K562 (cell line): ENCODE data around the gene DCAF5. TPM values are rescaled to one million over a fixed set of nuclear protein-coding genes. Genes with fewer than 3 reads are reported as not detected.

Experiments
- ATAC-seq: fragments of 200-7000 bp; cut with Tn5 transposase; 3 replicates; pipeline ENCODE4 v1.9.1; 2020; ENCODE audit warnings: moderate library complexity
- BruUV-seq: library from RNA; stranded (reverse); fragments of 400-500 nt; replicated peaks from 2 replicates; lab custom pipeline; 2021; lab: Mats Ljungman, UMichigan
- CTCF ChIA-PET: fragments of 300-600 bp; formaldehyde crosslinking; extraction: SDS; loops from one replicate; lab custom pipeline; 2021; ENCODE audit warnings: low intra/inter-chr PET ratio; lab: Yijun Ruan, JAX
- POLR2A ChIA-PET: fragments of 300-600, 350-650 bp; sonication (Branson Sonifier 250); formaldehyde crosslinking; extraction: SDS; loops from one replicate; lab custom pipeline; 2021; ENCODE audit warnings: antibody characterized with exemption, inconsistent platforms; lab: Yijun Ruan, JAX
- DNase-seq, 4 experiments: peaks; one replicate each; pipeline versions ENCODE4 v3.0.0 to v3.0.0-alpha.2; 2011 to 2018; ENCODE audit warnings: low spot score in 3 of 4, mixed read lengths in 3 of 4; ENCODE audit errors: extremely low read depth in 1 of 4
- FAIRE-seq: peaks from 2 replicates; lab custom pipeline; 2011; peaks lifted over from hg19 to GRCh38; lab: Jason Lieb, UNC
- H2AFZ ChIP-seq: 2 replicates; pipeline ENCODE4 v1.6.0; 2011; ENCODE audit warnings: low read depth, low read length, control low read depth, inconsistent platforms
- H3K27ac ChIP-seq: fragments of 200-600 bp; 3 replicates; pipeline ENCODE4 v1.8.0; 2011; ENCODE audit warnings: low read depth, mild to moderate bottlenecking, control low read depth, inconsistent platforms, low read length, moderate library complexity, mixed read lengths; ENCODE audit errors: extremely low read depth
- H3K27me3 ChIP-seq, 2 experiments: fragments of 300-600 bp in 1 of 2; 2 replicates in 1 of 2; 3 replicates in 1 of 2; pipeline versions ENCODE4 v1.6.0 to v1.8.0; 2011; ENCODE audit warnings: inconsistent platforms in 2 of 2, low read length in 2 of 2, mild to moderate bottlenecking in 1 of 2, mixed read lengths in 1 of 2, moderate library complexity in 1 of 2; ENCODE audit not compliant: control insufficient read depth in 2 of 2, insufficient read depth in 2 of 2
- H3K36me3 ChIP-seq: fragments of 300-600 bp; 3 replicates; pipeline ENCODE4 v1.8.0; 2011; ENCODE audit warnings: mild to moderate bottlenecking, low read length, inconsistent platforms; ENCODE audit not compliant: control insufficient read depth, insufficient read depth
- H3K4me1 ChIP-seq, 2 experiments: fragments of 200-600 bp in 1 of 2; replicated peaks in 1 of 2; 2 replicates in 1 of 2; 3 replicates in 1 of 2; pipeline versions ENCODE4 v1.5.1 to v1.8.0; 2011; ENCODE audit warnings: inconsistent platforms in 2 of 2, low read length in 2 of 2, mild to moderate bottlenecking in 1 of 2, mixed read lengths in 1 of 2, moderate library complexity in 1 of 2; ENCODE audit not compliant: control insufficient read depth in 2 of 2, insufficient read depth in 2 of 2
- H3K4me2 ChIP-seq: 2 replicates; pipeline ENCODE4 v1.6.1; 2011; ENCODE audit warnings: low read length, control low read depth, inconsistent platforms, mixed read lengths; ENCODE audit not compliant: insufficient read depth
- H3K4me3 ChIP-seq: fragments of 200-600 bp; sonication (generic), shearing (Covaris generic); 2 replicates; pipeline ENCODE4 v1.5.1; 2016; ENCODE audit warnings: control low read depth, inconsistent platforms
- H3K79me2 ChIP-seq: fragments of 200-600 bp; 3 replicates; pipeline ENCODE4 v1.8.0; 2011; ENCODE audit warnings: low read length, inconsistent platforms; ENCODE audit not compliant: control insufficient read depth, insufficient read depth
- H3K9ac ChIP-seq, 2 experiments: 2 replicates each; pipeline versions ENCODE4 v1.6.0 to v1.6.1; 2011; ENCODE audit warnings: low read depth in 2 of 2, low read length in 2 of 2, control low read depth in 1 of 2, inconsistent platforms in 1 of 2, mild to moderate bottlenecking in 1 of 2, mixed read lengths in 1 of 2; ENCODE audit not compliant: insufficient read depth in 1 of 2
- H3K9me1 ChIP-seq: one replicate; pipeline ENCODE4 v1.6.0; 2011; ENCODE audit warnings: inconsistent platforms, mild to moderate bottlenecking, low read length, moderate library complexity; ENCODE audit not compliant: control insufficient read depth, insufficient read depth
- H3K9me3 ChIP-seq: replicated peaks from 2 replicates; pipeline ENCODE4 v1.5.1; 2011; ENCODE audit warnings: low read depth, low read length, inconsistent platforms; ENCODE audit not compliant: control insufficient read depth, insufficient read depth
- H4K20me1 ChIP-seq: replicated peaks from 2 replicates; pipeline ENCODE4 v1.6.1; 2011; ENCODE audit warnings: low read length, inconsistent platforms, mixed read lengths; ENCODE audit not compliant: control insufficient read depth, insufficient read depth
- NCOA2 ChIP-seq, 2 experiments: fragments of 450-650 bp; IDR thresholded peaks; 2 replicates each; pipeline ENCODE4 v1.6.1; 2018; ENCODE audit warnings: mild to moderate bottlenecking in 2 of 2, moderate library complexity in 1 of 2; ENCODE audit not compliant: partially characterized antibody in 2 of 2
- SPI1 ChIP-seq: IDR thresholded peaks from 2 replicates; pipeline ENCODE4 v1.6.1; 2011; ENCODE audit warnings: low read depth, low read length, control low read depth, borderline replicate concordance
- WGBS: fragments of 100-300 bp; shearing (Covaris generic); methylation state at CpG from one replicate; pipeline ENCODE4 v1.1.6; 2016; ENCODE audit warnings: low coverage, mixed read lengths; ENCODE audit not compliant: insufficient coverage; ENCODE audit errors: missing lambda C conversion rate; 5-methylcytosine and 5-hydroxymethylcytosine counted together
- in situ Hi-C: fragments of 300-500 bp; cut with MboI; formaldehyde crosslinking; loops from 4 replicates; pipeline ENCODE4 v1.15.0; 2018; ENCODE audit warnings: inconsistent platforms, mixed read lengths
- intact Hi-C: fragments of 100-400 bp; cut with micrococcal nuclease; formaldehyde crosslinking; loops from 2 replicates; pipeline ENCODE4 v1.14.2; 2022
- polyA plus RNA-seq, 8 experiments: library from polyadenylated mRNA; depleted of rRNA in 4 of 8; stranded (reverse) in 5 of 8; unstranded in 3 of 8; fragments of >200 nt; fragmentation: Nextera tagmentation in 2 of 8; fragmentation: Illumina TruSeq in 1 of 8; extraction: Ambion mirVana in 2 of 8; extraction: Trizol in 1 of 8; gene quantifications; 2 replicates each; pipeline versions ENCODE4 v1.2.1 to v1.2.3, GENCODE V29; 2011 to 2014; ENCODE audit warnings: inconsistent platforms in 1 of 8, missing spikeins in 1 of 8
- total RNA-seq, 7 experiments: library from RNA; depleted of rRNA in 6 of 7; stranded (reverse); fragments of >200 nt in 6 of 7; fragmentation: Illumina TruSeq in 2 of 7; extraction: Trizol in 2 of 7; gene quantifications; 2 replicates each; pipeline versions ENCODE4 v1.2.1 to v1.2.3, GENCODE V29; 2011 to 2021; ENCODE audit warnings: low replicate concordance in 1 of 7
- TF ChIP-seq, protein P1 (sequence below): fragments of 250-450 bp; sonication (Bioruptor Pico); IDR thresholded peaks from 2 replicates; pipeline ENCODE4 v1.9.0; 2021; ENCODE audit warnings: mild to moderate bottlenecking, inconsistent platforms

Gene DCAF5
- total and polyA plus RNA-seq, 9 of the 15 experiments (the other 6 are each of a cell fraction or from before 2014, with no cell fraction given), result 5.6 to 24.1 (median 12.7) TPM

DNA sequence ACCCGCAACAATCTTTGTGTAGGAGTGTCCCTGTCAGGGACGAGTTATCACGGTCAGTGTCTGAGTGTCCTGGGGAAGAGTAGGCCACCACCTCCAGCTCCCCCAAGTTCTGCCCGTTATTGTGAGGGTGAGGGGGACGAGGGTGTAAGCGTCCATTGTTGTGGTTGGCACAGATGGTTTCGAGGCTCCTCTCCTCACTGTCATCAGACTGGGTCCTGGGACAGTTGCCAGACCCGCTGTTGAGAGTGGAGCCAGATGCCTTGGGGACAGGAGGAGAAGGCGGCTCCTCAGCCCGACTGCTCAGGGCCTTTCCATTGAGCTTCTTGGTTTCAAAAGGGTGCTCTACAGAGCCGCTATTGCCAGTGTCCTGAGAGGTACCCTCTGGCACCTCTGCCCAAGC, 98.9 kb downstream of the DCAF5 start (continued):
- TF ChIP-seq, protein P1, sequence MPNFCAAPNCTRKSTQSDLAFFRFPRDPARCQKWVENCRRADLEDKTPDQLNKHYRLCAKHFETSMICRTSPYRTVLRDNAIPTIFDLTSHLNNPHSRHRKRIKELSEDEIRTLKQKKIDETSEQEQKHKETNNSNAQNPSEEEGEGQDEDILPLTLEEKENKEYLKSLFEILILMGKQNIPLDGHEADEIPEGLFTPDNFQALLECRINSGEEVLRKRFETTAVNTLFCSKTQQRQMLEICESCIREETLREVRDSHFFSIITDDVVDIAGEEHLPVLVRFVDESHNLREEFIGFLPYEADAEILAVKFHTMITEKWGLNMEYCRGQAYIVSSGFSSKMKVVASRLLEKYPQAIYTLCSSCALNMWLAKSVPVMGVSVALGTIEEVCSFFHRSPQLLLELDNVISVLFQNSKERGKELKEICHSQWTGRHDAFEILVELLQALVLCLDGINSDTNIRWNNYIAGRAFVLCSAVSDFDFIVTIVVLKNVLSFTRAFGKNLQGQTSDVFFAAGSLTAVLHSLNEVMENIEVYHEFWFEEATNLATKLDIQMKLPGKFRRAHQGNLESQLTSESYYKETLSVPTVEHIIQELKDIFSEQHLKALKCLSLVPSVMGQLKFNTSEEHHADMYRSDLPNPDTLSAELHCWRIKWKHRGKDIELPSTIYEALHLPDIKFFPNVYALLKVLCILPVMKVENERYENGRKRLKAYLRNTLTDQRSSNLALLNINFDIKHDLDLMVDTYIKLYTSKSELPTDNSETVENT (CRISPR knock-in tag), result no peak

DNA sequence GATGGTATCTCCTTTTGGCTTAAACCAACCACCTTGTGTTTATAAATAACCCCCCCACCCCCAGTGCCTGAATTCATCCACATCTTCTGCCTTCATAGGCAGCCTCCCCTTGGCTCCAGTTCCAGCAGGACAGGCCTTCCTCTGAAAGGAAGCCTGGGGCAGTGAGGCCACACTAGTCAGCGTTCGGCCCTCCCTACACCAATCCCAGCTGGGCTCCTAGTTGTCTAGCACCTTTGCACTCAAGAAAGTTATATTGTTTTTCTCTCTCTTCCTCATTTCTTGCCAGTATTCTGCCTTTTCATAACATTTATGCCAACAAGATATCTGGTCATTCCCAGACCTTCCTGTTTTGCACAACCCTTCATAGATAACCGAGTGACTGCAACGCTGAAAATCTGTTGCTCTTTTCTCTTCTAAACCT, 100.7 kb downstream of the DCAF5 start:
- Histone ChIP-seq H3K4me1 (no peaks in the 10 kb centered on the region; a peak in 1 of 5 replicates), H3K4me3 (no peak overlapping the region), H3K9me1 (no peaks in the 10 kb centered on the region), H2AFZ (no peak overlapping the region), H3K27ac (no peak overlapping the region), H3K4me2 (no peak overlapping the region), H3K9ac (no peak overlapping the region), H3K79me2 (no peaks in the 10 kb centered on the region), H3K27me3 (no peaks in the 10 kb centered on the region), H4K20me1 (no peaks in the 10 kb centered on the region), H3K36me3 (peaks cover 32% of the 10 kb centered on the region; the same call in 2 of the 3 replicates), H3K9me3 (no peaks in the 10 kb centered on the region)
- TSS peak; percentile 46 for BruUV-seq
- TF ChIP-seq SPI1 (no peak), NCOA2 (IDR thresholded peaks at IDR 0.05; ENCODE audit: partially characterized antibody in 2 of 2) (no peak)
- ChIA-PET CTCF (no interaction called here), POLR2A (interaction anchor here (1.1 kb wide), 1 partner anchor 15 kb away, joined by 3 read pairs; no protein-coding TSS in a partner anchor)
- no peak for ATAC-seq
- in situ Hi-C loops (no loop called here), intact Hi-C loops (no loop called here)
- FAIRE-seq, result no peak
- no peak for DNase-seq
- 64% methylated on average over 4 of the region's 4 CpGs for WGBS
